NCI-H2227 (cell line): ENCODE measurements around the gene SRC.

Experiments used
- DNase-seq: peaks from one replicate; lab custom pipeline; 2025; ENCODE audit not compliant: unreplicated experiment; lab: John Stamatoyannopoulos, UW

SRC gene

GRCh38 chr20:37315021-37315451 lies 30.9 kb upstream of the SRC start:
- no peak for DNase-seq

- no peak for DNase-seq
Measured at GRCh38 chr20:37315452-37316110, 30.4 kb upstream of the SRC start.

GRCh38 chr20:37316116-37316774 lies 29.7 kb upstream of the SRC start:
- no peak for DNase-seq

- DNase-seq: no peak
Measured at GRCh38 chr20:37316775-37317170, 29.2 kb upstream of the SRC start.

GRCh38 chr20:37317316-37317715 lies 28.6 kb upstream of the SRC start:
- no peak for DNase-seq

GRCh38 chr20:37317994-37318640 lies 27.8 kb upstream of the SRC start:
- DNase-seq: no peak

- DNase-seq: no peak
Measured at GRCh38 chr20:37319151-37319671, 26.7 kb upstream of the SRC start.

GRCh38 chr20:37323985-37324384 lies 22.0 kb upstream of the SRC start:
- no peak for DNase-seq

- no peak for DNase-seq
Measured at GRCh38 chr20:37325206-37325605, 20.7 kb upstream of the SRC start.

- DNase-seq: no peak
Measured at GRCh38 chr20:37326666-37327065, 19.3 kb upstream of the SRC start.

GRCh38 chr20:37327748-37328147 lies 18.2 kb upstream of the SRC start:
- no peak for DNase-seq

GRCh38 chr20:37328149-37328945 lies 17.6 kb upstream of the SRC start:
- DNase-seq: no peak

- no peak for DNase-seq
Measured at GRCh38 chr20:37329481-37330165, 16.3 kb upstream of the SRC start.

GRCh38 chr20:37330316-37330715 lies 15.6 kb upstream of the SRC start:
- DNase-seq: no peak

GRCh38 chr20:37331060-37331857 lies 14.7 kb upstream of the SRC start:
- DNase-seq: no peak

- DNase-seq: no peak
Measured at GRCh38 chr20:37333130-37333847, 12.7 kb upstream of the SRC start.

- no peak for DNase-seq
Measured at GRCh38 chr20:37333848-37334318, 12.1 kb upstream of the SRC start.

GRCh38 chr20:37334450-37334849 lies 11.5 kb upstream of the SRC start:
- no peak for DNase-seq
